Chondrocyte (in vitro differentiated cells): ENCODE data around the gene LEFTY2. TPM values are rescaled to one million over a fixed set of nuclear protein-coding genes. Genes with fewer than 3 reads are reported as not detected.
"Not testable (repeated sequence)": the region's sequence is repeated elsewhere in the genome, so short reads cannot be mapped to it uniquely, and the experiment has no call there.

ENCODE experiments used
- DNase-seq: peaks from one replicate; pipeline ENCODE4 v3.0.0; 2021; ENCODE audit warnings: mixed read lengths, low spot score
- H3K27ac Mint-ChIP-seq: one replicate; pipeline ENCODE4 v1.8.0; 2021; ENCODE audit warnings: mild to moderate bottlenecking, moderate library complexity, mixed read lengths; ENCODE audit not compliant: unreplicated experiment
- H3K27me3 Mint-ChIP-seq: 2 replicates; pipeline ENCODE4 v1.8.0; 2021; ENCODE audit warnings: low read depth, mixed read lengths
- H3K36me3 Mint-ChIP-seq: 2 replicates; pipeline ENCODE4 v1.8.0; 2021; ENCODE audit warnings: low read depth, mixed read lengths
- H3K4me1 Mint-ChIP-seq: 2 replicates; pipeline ENCODE4 v1.8.0; 2021; ENCODE audit warnings: low read depth, mild to moderate bottlenecking, mixed read lengths
- H3K4me3 Mint-ChIP-seq: one replicate; pipeline ENCODE4 v1.8.0; 2021; ENCODE audit warnings: mild to moderate bottlenecking, moderate library complexity, mixed read lengths; ENCODE audit not compliant: unreplicated experiment
- H3K9me3 Mint-ChIP-seq: 2 replicates; pipeline ENCODE4 v1.8.0; 2021; ENCODE audit warnings: low read depth, mixed read lengths
- total RNA-seq: library from RNA; stranded (reverse); gene quantifications from 3 replicates; pipeline ENCODE4 v1.2.1, GENCODE V29; 2021
- TF ChIP-seq, protein P1 (sequence below): fragments of 200-600 bp; sonication (generic); IDR thresholded peaks from 2 replicates; pipeline ENCODE4 v1.5.0; 2021; ENCODE audit warnings: antibody characterized with exemption, mild to moderate bottlenecking, moderate library complexity

LEFTY2 gene
- total RNA-seq, 1 donor from 2014 or later, result 39.6 TPM

DNA sequence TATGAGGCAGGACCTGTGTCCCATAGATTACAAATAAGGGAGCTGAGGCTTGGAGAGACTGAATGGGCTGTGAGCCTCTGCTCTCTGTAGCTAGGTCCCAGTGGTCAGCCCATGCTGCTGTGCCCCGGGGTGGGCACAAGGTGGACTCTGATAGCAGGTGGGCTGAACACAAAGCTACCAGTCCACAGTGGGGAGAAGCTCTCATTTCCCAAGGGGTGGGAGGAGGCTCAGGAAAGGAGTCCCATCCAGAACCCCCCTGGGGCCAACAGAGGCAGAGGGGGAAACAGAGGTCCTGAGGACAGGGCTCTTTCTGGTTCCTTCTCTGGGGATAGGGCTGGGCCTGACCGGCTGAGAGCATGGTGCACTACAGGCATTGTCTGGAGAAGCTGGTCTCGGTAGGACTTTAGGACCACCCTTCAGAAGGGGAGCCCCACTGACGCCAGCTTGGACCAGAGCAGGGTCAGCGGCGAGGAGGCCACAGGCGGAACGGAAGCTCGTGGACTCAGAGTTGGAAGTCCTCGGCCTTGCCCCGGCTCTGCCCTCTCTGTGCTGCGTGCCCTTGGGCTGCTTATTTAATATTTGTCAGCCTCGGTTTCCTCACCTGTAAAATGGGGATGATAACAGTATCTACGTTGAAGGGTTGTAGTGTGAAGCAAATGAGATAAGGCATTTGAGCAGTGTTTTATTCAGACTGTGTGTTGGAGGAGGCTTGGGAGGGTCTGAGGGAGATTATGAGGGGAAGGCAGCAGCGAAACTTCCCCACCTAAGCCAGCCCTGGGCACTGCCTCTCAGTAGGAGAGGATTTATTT is 31.5 kb upstream of the LEFTY2 start:
- H3K4me1 Mint-ChIP-seq, result peaks cover 8% of the 10 kb centered on the region
- peaks cover 3% of the 10 kb centered on the region for H3K36me3 Mint-ChIP-seq
- no peak for DNase-seq
- TF ChIP-seq, protein P1, sequence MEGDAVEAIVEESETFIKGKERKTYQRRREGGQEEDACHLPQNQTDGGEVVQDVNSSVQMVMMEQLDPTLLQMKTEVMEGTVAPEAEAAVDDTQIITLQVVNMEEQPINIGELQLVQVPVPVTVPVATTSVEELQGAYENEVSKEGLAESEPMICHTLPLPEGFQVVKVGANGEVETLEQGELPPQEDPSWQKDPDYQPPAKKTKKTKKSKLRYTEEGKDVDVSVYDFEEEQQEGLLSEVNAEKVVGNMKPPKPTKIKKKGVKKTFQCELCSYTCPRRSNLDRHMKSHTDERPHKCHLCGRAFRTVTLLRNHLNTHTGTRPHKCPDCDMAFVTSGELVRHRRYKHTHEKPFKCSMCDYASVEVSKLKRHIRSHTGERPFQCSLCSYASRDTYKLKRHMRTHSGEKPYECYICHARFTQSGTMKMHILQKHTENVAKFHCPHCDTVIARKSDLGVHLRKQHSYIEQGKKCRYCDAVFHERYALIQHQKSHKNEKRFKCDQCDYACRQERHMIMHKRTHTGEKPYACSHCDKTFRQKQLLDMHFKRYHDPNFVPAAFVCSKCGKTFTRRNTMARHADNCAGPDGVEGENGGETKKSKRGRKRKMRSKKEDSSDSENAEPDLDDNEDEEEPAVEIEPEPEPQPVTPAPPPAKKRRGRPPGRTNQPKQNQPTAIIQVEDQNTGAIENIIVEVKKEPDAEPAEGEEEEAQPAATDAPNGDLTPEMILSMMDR, result no peak
- no peaks in the 10 kb centered on the region for H3K9me3 Mint-ChIP-seq
- no peak overlapping the region for H3K4me3 Mint-ChIP-seq
- no peaks in the 10 kb centered on the region for H3K27me3 Mint-ChIP-seq
- H3K27ac Mint-ChIP-seq, result no peak overlapping the region

DNA sequence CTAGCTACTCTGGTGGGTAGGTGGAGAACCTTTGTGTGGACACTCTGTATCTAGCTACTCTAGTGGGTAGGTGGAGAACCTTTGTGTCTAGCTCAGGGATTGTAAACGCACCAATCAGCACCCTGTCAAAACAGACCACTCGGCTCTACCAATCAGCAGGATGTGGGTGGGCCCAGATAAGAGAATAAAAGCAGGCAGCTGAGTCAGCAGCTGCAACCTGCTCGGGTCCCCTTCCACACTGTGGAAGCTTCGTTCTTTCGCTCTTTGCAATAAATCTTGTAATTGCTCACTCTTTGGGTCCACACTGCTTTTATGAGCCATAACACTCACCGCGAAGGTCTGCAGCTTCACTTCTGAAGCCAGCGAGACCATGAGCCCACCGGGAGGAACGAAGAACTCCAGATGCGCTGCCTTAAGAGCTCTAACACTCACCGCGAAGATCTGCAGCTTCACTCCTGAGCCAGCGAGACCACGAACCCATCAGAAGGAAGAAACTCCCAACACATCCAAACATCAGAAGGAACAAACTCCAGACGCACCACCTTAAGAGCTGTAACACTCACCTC is 29.7 kb upstream of the LEFTY2 start:
- not testable (repeated sequence) for H3K27ac Mint-ChIP-seq, H3K9me3 Mint-ChIP-seq, H3K36me3 Mint-ChIP-seq, DNase-seq, H3K4me3 Mint-ChIP-seq, H3K4me1 Mint-ChIP-seq, H3K27me3 Mint-ChIP-seq

GRCh38 chr1:225969751-225970150 is 28.7 kb upstream of the LEFTY2 start:
- not testable (repeated sequence) for H3K36me3 Mint-ChIP-seq, H3K9me3 Mint-ChIP-seq, H3K4me1 Mint-ChIP-seq, H3K27ac Mint-ChIP-seq, H3K4me3 Mint-ChIP-seq, DNase-seq, H3K27me3 Mint-ChIP-seq

DNA sequence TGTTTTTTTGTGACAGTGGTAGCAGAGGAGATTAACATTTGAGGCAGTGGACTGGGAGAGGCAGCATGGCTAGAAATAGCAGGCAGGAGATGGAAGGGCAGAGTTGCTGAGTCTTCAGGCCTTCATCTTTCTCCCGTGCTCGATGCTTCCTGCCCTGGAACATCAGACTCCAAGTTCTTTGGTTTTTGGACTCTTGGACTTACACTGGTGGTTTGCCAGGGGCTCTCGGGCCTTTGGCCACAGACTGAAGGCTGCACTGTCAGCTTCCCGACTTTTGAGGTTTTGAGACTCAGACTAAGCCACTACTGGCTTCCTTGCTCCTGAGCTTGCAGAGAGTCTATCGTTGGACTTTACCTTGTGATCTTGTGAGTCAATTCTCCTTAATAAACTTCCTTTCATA is 24.2 kb upstream of the LEFTY2 start:
- Mint-ChIP-seq H3K9me3 (no peaks in the 10 kb centered on the region), H3K27me3 (peaks cover 6% of the 10 kb centered on the region), H3K36me3 (no peaks in the 10 kb centered on the region), H3K4me3 (no peak overlapping the region), H3K27ac (no peak overlapping the region), H3K4me1 (no peaks in the 10 kb centered on the region)
- TF ChIP-seq, protein P1, result no peak
- no peak for DNase-seq

DNA sequence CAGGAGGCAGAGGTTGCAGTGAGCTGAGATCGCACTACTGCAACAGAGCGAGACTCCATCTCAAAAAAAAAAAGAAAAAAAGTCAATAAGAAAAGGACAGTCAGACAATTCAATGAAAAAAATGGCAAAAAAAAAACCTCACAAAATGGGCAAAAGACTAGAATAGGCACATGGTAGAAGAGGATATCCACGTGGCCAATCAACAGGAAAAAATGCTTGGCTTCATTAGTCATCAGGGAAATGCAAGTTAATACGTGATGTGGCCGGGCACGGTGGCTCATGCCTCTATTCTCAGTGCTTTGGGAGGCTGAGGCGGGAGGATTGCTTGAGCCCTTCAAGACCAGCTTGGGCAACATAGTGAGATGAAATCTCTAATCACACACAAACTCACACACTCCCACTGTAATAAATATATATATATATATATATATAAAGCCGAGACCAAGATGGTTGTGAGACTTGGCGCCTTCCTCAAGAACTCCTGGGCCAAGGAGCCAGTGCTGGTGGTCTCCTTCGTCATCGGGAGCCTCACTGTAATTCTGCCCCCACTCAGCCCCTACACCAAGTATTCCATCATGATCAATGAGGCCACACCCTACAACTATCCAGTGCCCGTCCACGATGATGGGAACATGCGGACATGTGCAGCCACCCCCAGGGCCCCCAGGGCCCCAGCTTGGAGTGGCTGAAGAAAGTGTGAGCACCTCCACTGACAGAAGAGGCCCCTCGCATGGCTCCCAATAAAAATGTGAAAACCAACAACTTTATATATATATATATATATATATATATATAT is 22.9 kb upstream of the LEFTY2 start:
- Mint-ChIP-seq H3K4me1 (no peaks in the 10 kb centered on the region), H3K36me3 (no peaks in the 10 kb centered on the region)
- TF ChIP-seq, protein P1, result no peak

GRCh38 chr1:225962440-225962975 is 21.5 kb upstream of the LEFTY2 start:
- Mint-ChIP-seq H3K36me3 (no peaks in the 10 kb centered on the region), H3K4me3 (no peak overlapping the region)
- no peak for DNase-seq

More for the DNA sequence above, 22.9 kb upstream of the LEFTY2 start:
- Mint-ChIP-seq H3K9me3 (no peaks in the 10 kb centered on the region), H3K27me3 (peaks cover 6% of the 10 kb centered on the region), H3K4me3 (no peak overlapping the region), H3K27ac (peak overlapping the region; percentile 37)
- DNase-seq, result no peak

More at GRCh38 chr1:225962440-225962975, 21.5 kb upstream of the LEFTY2 start:
- H3K4me1 Mint-ChIP-seq, result no peaks in the 10 kb centered on the region
- TF ChIP-seq, protein P1, result peak; percentile 73
- H3K27me3 Mint-ChIP-seq, result peaks cover 6% of the 10 kb centered on the region
- no peaks in the 10 kb centered on the region for H3K9me3 Mint-ChIP-seq
- H3K27ac Mint-ChIP-seq, result no peak overlapping the region
